Measurements from ENCODE around the gene SPAAR.
A peak's percentile ranks its signal among the peaks of the same experiment; 100 is the strongest.

Gene SPAAR

DNA sequence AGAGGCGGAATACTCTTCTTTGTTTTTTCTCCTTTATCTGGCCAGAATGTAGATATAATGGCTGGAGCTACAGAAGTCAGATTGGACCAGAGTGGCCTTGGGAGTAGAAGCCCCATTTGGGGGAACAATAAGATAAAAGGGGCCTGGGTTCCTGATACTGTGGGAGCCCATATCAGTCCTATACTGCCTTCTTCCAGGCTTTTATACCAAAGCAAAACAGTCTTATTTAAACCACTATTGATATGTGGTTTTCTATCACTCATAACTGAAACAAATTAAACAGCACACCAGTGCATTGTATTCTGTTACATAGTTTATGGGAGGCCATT lies 14.3 kb downstream of the SPAAR start:
- no peak overlapping the region for H3K4me3 ChIP-seq (ENCODE audit: low read length, poor library complexity, severe bottlenecking)
- no peaks in the 10 kb centered on the region for H3K9me2 ChIP-seq (replicated peaks; ENCODE audit: low read depth, low read length)
- H3K9me3 ChIP-seq (ENCODE audit: insufficient read depth, low read depth, low read length), result no peaks in the 10 kb centered on the region
- H3F3A ChIP-seq (ENCODE audit: low read depth), result no peaks in the 10 kb centered on the region
- H3K36me3 ChIP-seq (ENCODE audit: insufficient read depth, low read length), result no peaks in the 10 kb centered on the region
- H3K9ac ChIP-seq (ENCODE audit: low read depth, low read length, poor library complexity, severe bottlenecking), result no peak overlapping the region
- TF ChIP-seq, protein P1, sequence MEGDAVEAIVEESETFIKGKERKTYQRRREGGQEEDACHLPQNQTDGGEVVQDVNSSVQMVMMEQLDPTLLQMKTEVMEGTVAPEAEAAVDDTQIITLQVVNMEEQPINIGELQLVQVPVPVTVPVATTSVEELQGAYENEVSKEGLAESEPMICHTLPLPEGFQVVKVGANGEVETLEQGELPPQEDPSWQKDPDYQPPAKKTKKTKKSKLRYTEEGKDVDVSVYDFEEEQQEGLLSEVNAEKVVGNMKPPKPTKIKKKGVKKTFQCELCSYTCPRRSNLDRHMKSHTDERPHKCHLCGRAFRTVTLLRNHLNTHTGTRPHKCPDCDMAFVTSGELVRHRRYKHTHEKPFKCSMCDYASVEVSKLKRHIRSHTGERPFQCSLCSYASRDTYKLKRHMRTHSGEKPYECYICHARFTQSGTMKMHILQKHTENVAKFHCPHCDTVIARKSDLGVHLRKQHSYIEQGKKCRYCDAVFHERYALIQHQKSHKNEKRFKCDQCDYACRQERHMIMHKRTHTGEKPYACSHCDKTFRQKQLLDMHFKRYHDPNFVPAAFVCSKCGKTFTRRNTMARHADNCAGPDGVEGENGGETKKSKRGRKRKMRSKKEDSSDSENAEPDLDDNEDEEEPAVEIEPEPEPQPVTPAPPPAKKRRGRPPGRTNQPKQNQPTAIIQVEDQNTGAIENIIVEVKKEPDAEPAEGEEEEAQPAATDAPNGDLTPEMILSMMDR (conservative IDR thresholded peaks at IDR 0.05; ENCODE audit: low read length), result no peak
- TF ChIP-seq EZH2phosphoT487 (IDR thresholded peaks at IDR 0.05; ENCODE audit: borderline replicate concordance), result no peak
- H3K4me2 ChIP-seq (ENCODE audit: low read depth, low read length, poor library complexity, severe bottlenecking), result no peak overlapping the region
- no peaks in the 10 kb centered on the region for H3K27me3 ChIP-seq (ENCODE audit: insufficient read depth, low read length, poor library complexity, severe bottlenecking)
- peak overlapping the region; percentile 83; the same call in 1 of the 2 replicates for H2AFZ ChIP-seq (ENCODE audit: low read length)
- H4K20me1 ChIP-seq (ENCODE audit: insufficient read depth, low read length, poor library complexity, severe bottlenecking), result no peaks in the 10 kb centered on the region
- H3K79me2 ChIP-seq (ENCODE audit: insufficient read depth, low read length), result no peaks in the 10 kb centered on the region
- H3K4me1 ChIP-seq (ENCODE audit: insufficient read depth, low read length, poor library complexity, severe bottlenecking), result peaks cover 15% of the 10 kb centered on the region

- no peaks in the 10 kb centered on the region for H3K36me3 ChIP-seq (ENCODE audit: insufficient read depth, low read length)
- no peaks in the 10 kb centered on the region for H3K79me2 ChIP-seq (ENCODE audit: insufficient read depth, low read length)
- H3K4me1 ChIP-seq (ENCODE audit: insufficient read depth, low read length, poor library complexity, severe bottlenecking), result peaks cover 12% of the 10 kb centered on the region
- H3F3A ChIP-seq (ENCODE audit: low read depth), result no peaks in the 10 kb centered on the region
- H3K9me3 ChIP-seq (ENCODE audit: insufficient read depth, low read depth, low read length), result no peaks in the 10 kb centered on the region
- H3K4me2 ChIP-seq (ENCODE audit: low read depth, low read length, poor library complexity, severe bottlenecking), result no peak overlapping the region
- no peak for TF ChIP-seq EZH2phosphoT487 (IDR thresholded peaks at IDR 0.05; ENCODE audit: borderline replicate concordance)
- TF ChIP-seq, protein P1 (conservative IDR thresholded peaks at IDR 0.05; ENCODE audit: low read length), result no peak
- H3K9me2 ChIP-seq (replicated peaks; ENCODE audit: low read depth, low read length), result no peaks in the 10 kb centered on the region
- H2AFZ ChIP-seq (ENCODE audit: low read length), result peak overlapping the region; percentile 83
- H3K4me3 ChIP-seq (ENCODE audit: low read length, poor library complexity, severe bottlenecking), result no peak overlapping the region
- no peak overlapping the region for H3K9ac ChIP-seq (ENCODE audit: low read depth, low read length, poor library complexity, severe bottlenecking)
- H4K20me1 ChIP-seq (ENCODE audit: insufficient read depth, low read length, poor library complexity, severe bottlenecking), result no peaks in the 10 kb centered on the region
- H3K27me3 ChIP-seq (ENCODE audit: insufficient read depth, low read length, poor library complexity, severe bottlenecking), result no peaks in the 10 kb centered on the region
These were observed 14.9 kb downstream of the SPAAR start for GRCh38 chr9:35923927-35924763.

GRCh38 chr9:35928591-35929452 lies 19.5 kb downstream of the SPAAR start:
- TF ChIP-seq, protein P1 (conservative IDR thresholded peaks at IDR 0.05; ENCODE audit: low read length), result no peak
- TF ChIP-seq EZH2phosphoT487 (IDR thresholded peaks at IDR 0.05; ENCODE audit: borderline replicate concordance), result no peak
- H3K4me1 ChIP-seq (ENCODE audit: insufficient read depth, low read length, poor library complexity, severe bottlenecking), result peaks cover 4% of the 10 kb centered on the region
- no peaks in the 10 kb centered on the region for H4K20me1 ChIP-seq (ENCODE audit: insufficient read depth, low read length, poor library complexity, severe bottlenecking)
- H3K9ac ChIP-seq (ENCODE audit: low read depth, low read length, poor library complexity, severe bottlenecking), result no peak overlapping the region
- H3K9me2 ChIP-seq (replicated peaks; ENCODE audit: low read depth, low read length), result no peaks in the 10 kb centered on the region
- H3F3A ChIP-seq (ENCODE audit: low read depth), result no peaks in the 10 kb centered on the region
- H3K79me2 ChIP-seq (ENCODE audit: insufficient read depth, low read length), result no peaks in the 10 kb centered on the region
- H3K9me3 ChIP-seq (ENCODE audit: insufficient read depth, low read depth, low read length), result no peaks in the 10 kb centered on the region
- no peak overlapping the region for H2AFZ ChIP-seq (ENCODE audit: low read length)
- no peaks in the 10 kb centered on the region for H3K36me3 ChIP-seq (ENCODE audit: insufficient read depth, low read length)
- no peaks in the 10 kb centered on the region for H3K27me3 ChIP-seq (ENCODE audit: insufficient read depth, low read length, poor library complexity, severe bottlenecking)
- H3K4me2 ChIP-seq (ENCODE audit: low read depth, low read length, poor library complexity, severe bottlenecking), result no peak overlapping the region
- H3K4me3 ChIP-seq (ENCODE audit: low read length, poor library complexity, severe bottlenecking), result no peak overlapping the region

Measured in Loucy (cell line).